Endothelial cell of umbilical vein (primary cell): ENCODE results near the gene AKNA. TPM values are rescaled to one million over a fixed set of nuclear protein-coding genes. Genes with fewer than 3 reads are reported as not detected.

Experiments used
- BruUV-seq: library from RNA; stranded (reverse); fragments of 400-500 nt; replicated peaks from 2 replicates; lab custom pipeline; 2021; lab: Mats Ljungman, UMichigan
- CTCF ChIA-PET: fragments of 300-600, 350-600 bp; sonication (Branson Sonifier 250); formaldehyde crosslinking; loops from one replicate; lab custom pipeline; 2021; ENCODE audit warnings: antibody characterized with exemption, inconsistent platforms; lab: Charles Lee
- POLR2A ChIA-PET: fragments of 300-600, 350-600 bp; sonication (Branson Sonifier 250); formaldehyde crosslinking; loops from one replicate; lab custom pipeline; 2021; ENCODE audit warnings: antibody characterized with exemption, inconsistent platforms; lab: Charles Lee
- DNase-seq: peaks from one replicate; pipeline ENCODE4 v3.0.0-alpha.2; 2011; ENCODE audit warnings: low read depth, low spot score
- FAIRE-seq: peaks from 2 replicates; lab custom pipeline; 2011; peaks lifted over from hg19 to GRCh38; lab: Jason Lieb, UNC
- H2AFZ ChIP-seq: 2 replicates; pipeline ENCODE4 v1.6.0; 2012; ENCODE audit warnings: low read depth, low read length, control low read depth, inconsistent platforms
- H3K27ac ChIP-seq: 2 replicates; pipeline ENCODE4 v1.5.1; 2011; ENCODE audit warnings: low read depth, mild to moderate bottlenecking, control low read depth, low read length, moderate library complexity; ENCODE audit not compliant: insufficient read depth
- H3K27me3 ChIP-seq, 2 experiments: 2 replicates each; pipeline versions ENCODE4 v1.6.0 to v1.6.1; 2011; ENCODE audit warnings: low read length in 2 of 2, mixed read lengths in 1 of 2; ENCODE audit not compliant: control insufficient read depth in 2 of 2, insufficient read depth in 2 of 2
- H3K36me3 ChIP-seq, 2 experiments: 2 replicates in 1 of 2; 3 replicates in 1 of 2; pipeline ENCODE4 v1.5.1; 2011; ENCODE audit warnings: low read length in 2 of 2, mild to moderate bottlenecking in 1 of 2, moderate library complexity in 1 of 2; ENCODE audit not compliant: control insufficient read depth in 2 of 2, insufficient read depth in 2 of 2; ENCODE audit errors: extremely low read depth in 1 of 2
- H3K4me1 ChIP-seq: 3 replicates; pipeline ENCODE4 v1.5.1; 2011; ENCODE audit warnings: mild to moderate bottlenecking, low read length; ENCODE audit not compliant: control insufficient read depth, insufficient read depth; ENCODE audit errors: extremely low read depth
- H3K4me2 ChIP-seq: 2 replicates; pipeline ENCODE4 v1.6.1; 2011; ENCODE audit warnings: low read length, control low read depth, mixed read lengths; ENCODE audit not compliant: insufficient read depth
- H3K4me3 ChIP-seq, 3 experiments: fragments of 200-600 bp in 1 of 3; sonication (generic), shearing (Covaris generic) in 1 of 3; replicated peaks in 1 of 3; 2 replicates each; pipeline ENCODE4 v1.5.1; 2011 to 2016; ENCODE audit warnings: control low read depth in 3 of 3, low read length in 3 of 3, mild to moderate bottlenecking in 2 of 3, inconsistent platforms in 1 of 3, low read depth in 1 of 3, moderate library complexity in 1 of 3; ENCODE audit not compliant: insufficient read depth in 1 of 3
- H3K79me2 ChIP-seq: 2 replicates; pipeline ENCODE4 v1.6.0; 2012; ENCODE audit warnings: low read length, inconsistent platforms; ENCODE audit not compliant: control insufficient read depth, insufficient read depth
- H3K9ac ChIP-seq: replicated peaks from 2 replicates; pipeline ENCODE3; 2011; ENCODE audit warnings: low read length, control low read depth; ENCODE audit not compliant: insufficient read depth; ENCODE audit errors: extremely low read depth
- H3K9me1 ChIP-seq: replicated peaks from 3 replicates; pipeline ENCODE4 v1.6.0; 2011; ENCODE audit warnings: mild to moderate bottlenecking, low read length; ENCODE audit not compliant: control insufficient read depth, insufficient read depth; ENCODE audit errors: extremely low read depth
- H3K9me3 ChIP-seq: replicated peaks from 2 replicates; pipeline ENCODE4 v1.5.1; 2012; ENCODE audit warnings: low read length, inconsistent platforms; ENCODE audit not compliant: control insufficient read depth, insufficient read depth
- H4K20me1 ChIP-seq: replicated peaks from 2 replicates; pipeline ENCODE3; 2011; ENCODE audit warnings: mild to moderate bottlenecking, low read length; ENCODE audit not compliant: control insufficient read depth, insufficient read depth; ENCODE audit errors: extremely low read depth
- CTCF ChIP-seq, 2 donors: IDR thresholded peaks; 1 replicate in 1 of 2; 2 replicates in 1 of 2; pipeline ENCODE4 v1.5.1; 2011; ENCODE audit warnings: low read length in 2 of 2, mild to moderate bottlenecking in 2 of 2, moderate library complexity in 2 of 2, control low read depth in 1 of 2, inconsistent platforms in 1 of 2, low read depth in 1 of 2; ENCODE audit not compliant: insufficient read depth in 1 of 2; ENCODE audit errors: extremely low read depth in 1 of 2
- EZH2 ChIP-seq: IDR thresholded peaks from 2 replicates; pipeline ENCODE4 v1.6.1; 2012; ENCODE audit warnings: borderline replicate concordance, low read depth, mild to moderate bottlenecking, moderate library complexity, low read length, inconsistent platforms; ENCODE audit not compliant: severe bottlenecking
- FOS ChIP-seq: IDR thresholded peaks from 2 replicates; pipeline ENCODE4 v1.6.1; 2011; ENCODE audit warnings: mild to moderate bottlenecking, low read length, moderate library complexity, borderline replicate concordance; ENCODE audit not compliant: insufficient read depth
- GATA2 ChIP-seq: IDR thresholded peaks from 2 replicates; pipeline ENCODE4 v1.7.0; 2011; ENCODE audit warnings: low read depth, mild to moderate bottlenecking, moderate library complexity, mixed read lengths, low read length; ENCODE audit not compliant: insufficient read length, insufficient read depth
- JUN ChIP-seq: IDR thresholded peaks from 2 replicates; pipeline ENCODE4 v1.6.1; 2011; ENCODE audit warnings: borderline replicate concordance, low read depth; ENCODE audit not compliant: insufficient read length, insufficient read depth
- MAX ChIP-seq: IDR thresholded peaks from 2 replicates; pipeline ENCODE4 v1.6.1; 2011; ENCODE audit not compliant: insufficient read depth, insufficient read length
- MYC ChIP-seq: IDR thresholded peaks from one replicate; pipeline ENCODE4 v1.6.1; 2011; ENCODE audit warnings: mild to moderate bottlenecking, low read depth, low read length
- POLR2A ChIP-seq: IDR thresholded peaks from 2 replicates; pipeline ENCODE4 v1.6.1; 2012; ENCODE audit warnings: low read depth, mild to moderate bottlenecking, control low read depth, low read length
- POLR2AphosphoS5 ChIP-seq: IDR thresholded peaks from 2 replicates; pipeline ENCODE4 v1.6.1; 2012; ENCODE audit warnings: low read depth, mild to moderate bottlenecking, control low read depth, low read length, moderate library complexity; ENCODE audit not compliant: insufficient read depth
- dilution Hi-C: fragments of 300-500 bp; cut with MboI; formaldehyde crosslinking; loops from one replicate; pipeline ENCODE4 v1.15.0; 2019; ENCODE audit warnings: low sequenced_read_pairs; ENCODE audit not compliant: extremely low pct_ligation_motif_present
- intact Hi-C: fragments of 100-400 bp; cut with micrococcal nuclease; formaldehyde crosslinking; loops from one replicate; pipeline ENCODE4 v1.10.0; 2022
- polyA plus RNA-seq, 4 experiments: library from polyadenylated mRNA; depleted of rRNA in 3 of 4; stranded (reverse) in 3 of 4; unstranded in 1 of 4; fragments of >200 nt; gene quantifications; 2 replicates each; pipeline versions ENCODE4 v1.2.1 to v1.2.3, GENCODE V29; 2011 to 2012; ENCODE audit warnings: missing spikeins in 1 of 4
- total RNA-seq: library from RNA; stranded (reverse); gene quantifications from 2 replicates; pipeline ENCODE4 v1.2.3, GENCODE V29; 2021

The AKNA gene
- total and polyA plus RNA-seq, 2 donors (not counting 3 experiments of a cell fraction or from before 2014, with no cell fraction given), result 11.3 to 22.4 TPM

DNA sequence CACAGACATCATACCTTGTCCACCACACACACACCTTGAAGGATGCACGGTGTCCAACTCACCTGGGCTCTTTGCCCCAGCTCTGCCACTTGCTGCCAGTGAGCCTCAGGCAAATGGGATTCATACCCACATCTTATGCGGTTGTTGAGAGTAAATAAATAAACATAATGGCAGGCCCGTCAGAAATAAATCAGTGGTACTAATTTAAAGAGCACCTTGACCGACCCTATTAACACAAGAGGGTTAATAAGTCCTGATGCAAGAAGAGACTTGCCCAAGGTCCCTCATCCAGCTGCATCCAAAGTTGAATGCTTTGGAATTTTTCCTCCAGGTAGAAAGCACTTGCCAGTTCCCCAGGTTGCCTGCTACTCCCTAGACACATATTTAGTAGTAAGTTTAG is 11.6 kb upstream of the AKNA start:
- FAIRE-seq, result no peak
- H3K27me3 ChIP-seq, result no peaks in the 10 kb centered on the region
- CTCF ChIA-PET, result interaction anchor here (0.9 to 2.3 kb wide), 4 partner anchors 11 to 262 kb away, joined by 3 to 6 read pairs (median 4); partner anchors contain the start of gene AKNA
- H3K4me3 ChIP-seq, result no peak overlapping the region
- TF ChIP-seq POLR2A (no peak), MAX (no peak), CTCF (IDR thresholded peaks at IDR 0.05; ENCODE audit: extremely low read depth in 1 of 2, insufficient read depth in 1 of 2, low read depth in 1 of 2, low read length in 2 of 2) (no peak), JUN (no peak), GATA2 (no peak), MYC (no peak), FOS (no peak), POLR2AphosphoS5 (no peak), EZH2 (no peak)
- H3K79me2 ChIP-seq, result no peaks in the 10 kb centered on the region
- H2AFZ ChIP-seq, result no peak overlapping the region
- no peak overlapping the region for H3K9ac ChIP-seq
- no peaks in the 10 kb centered on the region for H3K9me1 ChIP-seq
- no peaks in the 10 kb centered on the region for H4K20me1 ChIP-seq
- intact Hi-C loops, result no loop called here
- no peak overlapping the region for H3K27ac ChIP-seq
- no peaks in the 10 kb centered on the region for H3K9me3 ChIP-seq
- DNase-seq, result no peak
- POLR2A ChIA-PET, result no interaction called here
- no peaks in the 10 kb centered on the region for H3K36me3 ChIP-seq
- no peak overlapping the region for H3K4me2 ChIP-seq
- no TSS peak for BruUV-seq
- dilution Hi-C loops, result no loop called here
- no peaks in the 10 kb centered on the region for H3K4me1 ChIP-seq
